H1 (cell line): Measurements from ENCODE around the gene PHETA1. TPM values are rescaled to one million over a fixed set of nuclear protein-coding genes. Genes with fewer than 3 reads are reported as not detected.

Experiments
- CTCF ChIA-PET: fragments of 300-600 bp; sonication (Branson Sonifier 250); formaldehyde crosslinking; loops from one replicate; lab custom pipeline; 2021; ENCODE audit not compliant: partially characterized antibody; lab: Charles Lee
- POLR2A ChIA-PET: fragments of 300-600 bp; sonication (Branson Sonifier 250); formaldehyde crosslinking; loops from one replicate; lab custom pipeline; 2021; ENCODE audit warnings: inconsistent platforms; ENCODE audit not compliant: partially characterized antibody; lab: Charles Lee
- DNase-seq, 2 experiments: peaks; one replicate each; pipeline versions ENCODE4 v3.0.0 to v3.0.0-alpha.2; 2010 to 2022; ENCODE audit warnings: low spot score in 2 of 2, low read depth in 1 of 2, mixed read lengths in 1 of 2
- FAIRE-seq: peaks from 2 replicates; lab custom pipeline; 2011; peaks lifted over from hg19 to GRCh38; lab: Jason Lieb, UNC
- H2AFZ ChIP-seq: 2 replicates; pipeline ENCODE4 v1.8.1; 2012; ENCODE audit warnings: low read length, inconsistent platforms
- H2AK5ac ChIP-seq: 2 replicates; pipeline ENCODE4 v1.6.1; 2013; ENCODE audit warnings: low read depth, low read length
- H2BK120ac ChIP-seq: replicated peaks from 2 replicates; pipeline ENCODE3; 2013; ENCODE audit warnings: low read depth, low read length, inconsistent platforms
- H2BK12ac ChIP-seq: 2 replicates; pipeline ENCODE4 v1.6.1; 2013; ENCODE audit warnings: low read depth, low read length
- H2BK15ac ChIP-seq: 2 replicates; pipeline ENCODE4 v1.6.1; 2013; ENCODE audit warnings: low read length
- H2BK20ac ChIP-seq: 2 replicates; pipeline ENCODE4 v1.6.1; 2013; ENCODE audit warnings: low read length
- H2BK5ac ChIP-seq: 2 replicates; pipeline ENCODE4 v1.6.1; 2013; ENCODE audit warnings: low read depth, low read length
- H3K14ac ChIP-seq: 2 replicates; pipeline ENCODE4 v1.6.1; 2013; ENCODE audit warnings: inconsistent platforms; ENCODE audit not compliant: insufficient read length
- H3K18ac ChIP-seq: 2 replicates; pipeline ENCODE4 v1.6.1; 2013; ENCODE audit warnings: low read length; ENCODE audit errors: extremely low read depth
- H3K23ac ChIP-seq: 2 replicates; pipeline ENCODE4 v1.6.1; 2013; ENCODE audit warnings: inconsistent platforms; ENCODE audit not compliant: insufficient read length
- H3K23me2 ChIP-seq: 2 replicates; pipeline ENCODE4 v1.6.1; 2013; ENCODE audit warnings: low read depth, low read length
- H3K27ac ChIP-seq: 2 replicates; pipeline ENCODE4 v1.6.1; 2011; ENCODE audit warnings: low read depth, low read length, inconsistent platforms
- H3K27me3 ChIP-seq, 4 experiments: replicated peaks in 1 of 4; 1 replicate in 1 of 4; 2 replicates in 3 of 4; pipeline versions ENCODE4 v1.6.1 to v1.8.1; 2011 to 2013; ENCODE audit warnings: low read length in 3 of 4, mild to moderate bottlenecking in 3 of 4, inconsistent platforms in 2 of 4, mixed read lengths in 2 of 4, moderate library complexity in 1 of 4; ENCODE audit not compliant: control insufficient read depth in 3 of 4, insufficient read depth in 3 of 4; ENCODE audit errors: extremely low read depth in 1 of 4
- H3K36me3 ChIP-seq, 4 experiments: 2 replicates each; pipeline versions ENCODE4 v1.6.1 to v1.8.1; 2011 to 2013; ENCODE audit warnings: mild to moderate bottlenecking in 4 of 4, low read length in 3 of 4, moderate library complexity in 2 of 4, control low read depth in 1 of 4, inconsistent platforms in 1 of 4; ENCODE audit not compliant: insufficient read depth in 4 of 4, control insufficient read depth in 2 of 4
- H3K4ac ChIP-seq: replicated peaks from 2 replicates; pipeline ENCODE3; 2013; ENCODE audit warnings: low read length, low read depth, mixed read lengths, inconsistent platforms; ENCODE audit not compliant: insufficient read length
- H3K4me1 ChIP-seq, 4 experiments: replicated peaks in 1 of 4; 1 replicate in 1 of 4; 2 replicates in 3 of 4; pipeline versions ENCODE4 v1.6.1 to v1.8.1; 2011 to 2013; ENCODE audit warnings: low read length in 3 of 4, inconsistent platforms in 2 of 4, mixed read lengths in 1 of 4; ENCODE audit not compliant: insufficient read depth in 4 of 4, control insufficient read depth in 3 of 4
- H3K4me2 ChIP-seq, 2 experiments: 2 replicates each; pipeline versions ENCODE4 v1.6.1 to v1.8.1; 2011 to 2013; ENCODE audit warnings: low read depth in 2 of 2, low read length in 2 of 2, control low read depth in 1 of 2, inconsistent platforms in 1 of 2, mild to moderate bottlenecking in 1 of 2; ENCODE audit not compliant: insufficient read depth in 1 of 2
- H3K4me3 ChIP-seq, 4 experiments: fragments of 200-600, 300-600 bp in 1 of 4; sonication (generic), shearing (Covaris generic), sonication (Bioruptor Twin) in 1 of 4; 2 replicates each; pipeline versions ENCODE4 v1.5.1 to v1.8.1; 2011 to 2016; ENCODE audit warnings: low read length in 4 of 4, low read depth in 3 of 4, control low read depth in 2 of 4, inconsistent platforms in 2 of 4, mild to moderate bottlenecking in 2 of 4, mixed read lengths in 1 of 4, moderate library complexity in 1 of 4; ENCODE audit not compliant: insufficient read depth in 2 of 4; ENCODE audit errors: extremely low read depth in 1 of 4
- H3K56ac ChIP-seq: replicated peaks from 2 replicates; pipeline ENCODE3; 2013; ENCODE audit warnings: low read depth, mild to moderate bottlenecking, mixed read lengths, low read length, inconsistent platforms; ENCODE audit not compliant: insufficient read length
- H3K79me1 ChIP-seq: 2 replicates; pipeline ENCODE4 v1.6.1; 2013; ENCODE audit warnings: low read depth, low read length, control low read depth
- H3K79me2 ChIP-seq, 2 experiments: 2 replicates each; pipeline versions ENCODE4 v1.6.1 to v1.8.1; 2012 to 2013; ENCODE audit warnings: low read length in 2 of 2, mild to moderate bottlenecking in 2 of 2, inconsistent platforms in 1 of 2; ENCODE audit not compliant: insufficient read depth in 2 of 2, control insufficient read depth in 1 of 2
- H3K9ac ChIP-seq, 4 experiments: replicated peaks in 1 of 4; 1 replicate in 1 of 4; 2 replicates in 3 of 4; pipeline versions ENCODE4 v1.6.1 to v1.8.1; 2011 to 2013; ENCODE audit warnings: low read depth in 3 of 4, low read length in 3 of 4, control low read depth in 2 of 4, mild to moderate bottlenecking in 2 of 4, moderate library complexity in 2 of 4, inconsistent platforms in 1 of 4; ENCODE audit errors: extremely low read depth in 1 of 4
- H3K9me3 ChIP-seq, 2 experiments: 2 replicates each; pipeline versions ENCODE4 v1.6.1 to v1.8.1; 2012 to 2013; ENCODE audit warnings: mild to moderate bottlenecking in 2 of 2, moderate library complexity in 2 of 2, control low read depth in 1 of 2, inconsistent platforms in 1 of 2, low read depth in 1 of 2, low read length in 1 of 2, mixed read lengths in 1 of 2; ENCODE audit not compliant: insufficient read depth in 2 of 2
- H4K20me1 ChIP-seq, 2 experiments: replicated peaks in 1 of 2; 2 replicates each; pipeline versions ENCODE3 to v1.8.1; 2011 to 2013; ENCODE audit warnings: inconsistent platforms in 2 of 2, low read length in 2 of 2, mild to moderate bottlenecking in 1 of 2; ENCODE audit not compliant: insufficient read depth in 2 of 2, control insufficient read depth in 1 of 2
- H4K5ac ChIP-seq: 2 replicates; pipeline ENCODE4 v1.6.1; 2013; ENCODE audit warnings: low read length, low read depth, mixed read lengths, inconsistent platforms; ENCODE audit not compliant: insufficient read length
- H4K8ac ChIP-seq: 2 replicates; pipeline ENCODE4 v1.8.0; 2013; ENCODE audit warnings: mild to moderate bottlenecking, moderate library complexity, low read length, inconsistent platforms; ENCODE audit not compliant: insufficient read depth; ENCODE audit errors: extremely low read depth
- H4K91ac ChIP-seq: replicated peaks from 2 replicates; pipeline ENCODE3; 2013; ENCODE audit warnings: low read length, mixed read lengths, inconsistent platforms; ENCODE audit not compliant: insufficient read length
- CBX8 ChIP-seq: fragments of 300-800, 300-1000 bp; sonication (generic); IDR thresholded peaks from 2 replicates; pipeline ENCODE4 v1.7.1; 2016; ENCODE audit warnings: low read depth, low read length, borderline replicate concordance
- CEBPB ChIP-seq: IDR thresholded peaks from 2 replicates; pipeline ENCODE4 v1.6.1; 2012; ENCODE audit warnings: low read depth, low read length
- EZH2 ChIP-seq: fragments of 200-600 bp; sonication (generic); IDR thresholded peaks from 2 replicates; pipeline ENCODE4 v1.7.1; 2012; ENCODE audit warnings: low read depth, mild to moderate bottlenecking, moderate library complexity, low read length, inconsistent platforms; ENCODE audit not compliant: severe bottlenecking
- FOSL1 ChIP-seq: IDR thresholded peaks from 2 replicates; pipeline ENCODE4 v1.6.1; 2011; ENCODE audit warnings: mild to moderate bottlenecking, low read depth, low read length, moderate library complexity; ENCODE audit not compliant: insufficient read depth
- GABPA ChIP-seq: IDR thresholded peaks from 2 replicates; pipeline ENCODE4 v1.6.1; 2011; ENCODE audit warnings: mild to moderate bottlenecking, low read length, moderate library complexity, borderline replicate concordance; ENCODE audit not compliant: insufficient read depth
- KDM5A ChIP-seq: fragments of 200-600 bp; IDR thresholded peaks from 2 replicates; pipeline ENCODE4 v1.7.1; 2012; ENCODE audit warnings: mild to moderate bottlenecking, low read length, inconsistent platforms, mixed read lengths
- NANOG ChIP-seq: IDR thresholded peaks from 2 replicates; pipeline ENCODE4 v1.6.1; 2011; ENCODE audit warnings: low read length, low read depth, mild to moderate bottlenecking, inconsistent platforms; ENCODE audit not compliant: insufficient read depth, poor library complexity, severe bottlenecking
- SRF ChIP-seq: IDR thresholded peaks from 2 replicates; pipeline ENCODE4 v1.6.1; 2011; ENCODE audit warnings: mild to moderate bottlenecking, low read depth, low read length, moderate library complexity
- WGBS, 2 experiments: shearing (Covaris generic) in 1 of 2; methylation state at CpG; one replicate each; pipeline versions ENCODE4 v1.1.6 to v1.1.7; 2013 to 2015; ENCODE audit warnings: low lambda C conversion rate in 2 of 2, mixed read lengths in 2 of 2, inconsistent platforms in 1 of 2, low coverage in 1 of 2, missing lambda C conversion rate in 1 of 2; ENCODE audit not compliant: insufficient replicate concordance in 2 of 2, insufficient coverage in 1 of 2, insufficient read length in 1 of 2; ENCODE audit errors: extremely low coverage in 1 of 2, missing lambda C conversion rate in 1 of 2; 5-methylcytosine and 5-hydroxymethylcytosine counted together
- polyA plus RNA-seq, 7 experiments: library from polyadenylated mRNA; depleted of rRNA in 3 of 7; stranded (reverse) in 5 of 7; unstranded in 2 of 7; fragments of >200 nt in 5 of 7; fragments of 200-250 nt in 2 of 7; gene quantifications; 1 replicate in 5 of 7; 2 replicates in 1 of 7; 4 replicates in 1 of 7; pipeline versions ENCODE4 v1.2.1 to v1.2.3, GENCODE V29; 2011 to 2013; ENCODE audit warnings: missing spikeins in 2 of 7, mixed read lengths in 2 of 7
- total RNA-seq: library from RNA; stranded (reverse); fragmentation: NEBNext Ultra II Directional; extraction: Animal tissue kit (Norgen Biotek cat#: 25700); gene quantifications from 2 replicates; pipeline ENCODE4 v1.2.1, GENCODE V29; 2021
- TF ChIP-seq, protein P1 (sequence below), 3 experiments: IDR thresholded peaks; 1 replicate in 2 of 3; 2 replicates in 1 of 3; pipeline versions ENCODE4 v1.5.1 to v1.6.1; 2011; ENCODE audit warnings: low read length in 3 of 3, mild to moderate bottlenecking in 3 of 3, inconsistent platforms in 2 of 3, low read depth in 1 of 3, moderate library complexity in 1 of 3; ENCODE audit not compliant: insufficient read depth in 1 of 3; ENCODE audit errors: control extremely low read depth in 1 of 3

The PHETA1 gene
- total and polyA plus RNA-seq, 2 of the 8 experiments (the other 6 are each of a cell fraction or from before 2014, with no cell fraction given): 5.2 to 12.3 TPM

GRCh38 chr12:111396726-111397445 lies 28.0 kb upstream of the PHETA1 start:
- Histone ChIP-seq H2AFZ (no peak overlapping the region), H3K23ac (no peak overlapping the region), H2BK15ac (no peak overlapping the region), H4K91ac (no peak overlapping the region), H2BK12ac (no peak overlapping the region), H3K18ac (no peak overlapping the region), H2BK20ac (no peak overlapping the region), H4K8ac (no peak overlapping the region), H3K56ac (no peak overlapping the region), H3K14ac (no peak overlapping the region), H4K20me1 (no peaks in the 10 kb centered on the region), H2AK5ac (no peak overlapping the region), H2BK5ac (no peak overlapping the region), H3K4me1 (no peaks in the 10 kb centered on the region), H3K27ac (no peak overlapping the region), H3K79me1 (no peaks in the 10 kb centered on the region), H3K9ac (no peak overlapping the region), H3K36me3 (no peaks in the 10 kb centered on the region), H3K4ac (no peak overlapping the region), H3K9me3 (no peaks in the 10 kb centered on the region), H2BK120ac (no peak overlapping the region), H4K5ac (no peak overlapping the region), H3K27me3 (no peaks in the 10 kb centered on the region), H3K4me3 (no peak overlapping the region; a peak in 1 of 8 replicates), H3K4me2 (no peak overlapping the region), H3K23me2 (no peaks in the 10 kb centered on the region), H3K79me2 (no peaks in the 10 kb centered on the region)
- 19% methylated on average over 29 of the region's 34 CpGs; no CpG with 5 or more reads in 1 of the 2 experiments for WGBS, 2 experiments
- DNase-seq (peak; percentile 60 to 98), FAIRE-seq (no peak)
- ChIA-PET CTCF (interaction anchor here (0.5 to 22.8 kb wide), 44 partner anchors 8 to 640 kb away, joined by 3 to 838 read pairs (median 6); partner anchors contain the start of genes PHETA1 and SH2B3), POLR2A (interaction anchor here (0.7 to 1.6 kb wide), 7 partner anchors 8 to 61 kb away, joined by 3 to 8 read pairs (median 4); no protein-coding TSS in a partner anchor)
- TF ChIP-seq FOSL1 (0 out of 2 replicates have a peak, but pooled peaks have one; percentile 5), SRF (no peak), EZH2 (no peak), GABPA (peak; percentile 67; the same call in 1 of the 2 replicates), CBX8 (no peak), CEBPB (0 out of 2 replicates have a peak, but pooled peaks have one; percentile 14), NANOG (no peak), KDM5A (no peak)
- TF ChIP-seq, protein P1, sequence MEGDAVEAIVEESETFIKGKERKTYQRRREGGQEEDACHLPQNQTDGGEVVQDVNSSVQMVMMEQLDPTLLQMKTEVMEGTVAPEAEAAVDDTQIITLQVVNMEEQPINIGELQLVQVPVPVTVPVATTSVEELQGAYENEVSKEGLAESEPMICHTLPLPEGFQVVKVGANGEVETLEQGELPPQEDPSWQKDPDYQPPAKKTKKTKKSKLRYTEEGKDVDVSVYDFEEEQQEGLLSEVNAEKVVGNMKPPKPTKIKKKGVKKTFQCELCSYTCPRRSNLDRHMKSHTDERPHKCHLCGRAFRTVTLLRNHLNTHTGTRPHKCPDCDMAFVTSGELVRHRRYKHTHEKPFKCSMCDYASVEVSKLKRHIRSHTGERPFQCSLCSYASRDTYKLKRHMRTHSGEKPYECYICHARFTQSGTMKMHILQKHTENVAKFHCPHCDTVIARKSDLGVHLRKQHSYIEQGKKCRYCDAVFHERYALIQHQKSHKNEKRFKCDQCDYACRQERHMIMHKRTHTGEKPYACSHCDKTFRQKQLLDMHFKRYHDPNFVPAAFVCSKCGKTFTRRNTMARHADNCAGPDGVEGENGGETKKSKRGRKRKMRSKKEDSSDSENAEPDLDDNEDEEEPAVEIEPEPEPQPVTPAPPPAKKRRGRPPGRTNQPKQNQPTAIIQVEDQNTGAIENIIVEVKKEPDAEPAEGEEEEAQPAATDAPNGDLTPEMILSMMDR (IDR thresholded peaks at IDR 0.05; ENCODE audit: control extremely low read depth in 1 of 3, insufficient read depth in 1 of 3, low read depth in 1 of 3, low read length in 3 of 3): peak; percentile 92 to 100 (median 96)
